Panc1 (cell line): ENCODE measurements around the gene ALDH3A1.

Experiments
- POLR2AphosphoS5 ChIP-seq: IDR thresholded peaks from 2 replicates; pipeline ENCODE4 v1.6.1; 2012; ENCODE audit warnings: mild to moderate bottlenecking, low read depth, low read length, moderate library complexity
- SIN3A ChIP-seq: IDR thresholded peaks from 2 replicates; pipeline ENCODE4 v1.6.1; 2012; ENCODE audit warnings: low read depth, mild to moderate bottlenecking, low read length, moderate library complexity, borderline replicate concordance; ENCODE audit not compliant: insufficient read depth
- TCF7L2 ChIP-seq: IDR thresholded peaks from 2 replicates; pipeline ENCODE4 v1.6.1; 2011; ENCODE audit warnings: mild to moderate bottlenecking, low read depth, low read length, inconsistent platforms
- TF ChIP-seq, protein P1 (sequence below): fragments of 450-650 bp; IDR thresholded peaks from 2 replicates; pipeline ENCODE4 v1.5.1; 2017; ENCODE audit warnings: mild to moderate bottlenecking

DNA sequence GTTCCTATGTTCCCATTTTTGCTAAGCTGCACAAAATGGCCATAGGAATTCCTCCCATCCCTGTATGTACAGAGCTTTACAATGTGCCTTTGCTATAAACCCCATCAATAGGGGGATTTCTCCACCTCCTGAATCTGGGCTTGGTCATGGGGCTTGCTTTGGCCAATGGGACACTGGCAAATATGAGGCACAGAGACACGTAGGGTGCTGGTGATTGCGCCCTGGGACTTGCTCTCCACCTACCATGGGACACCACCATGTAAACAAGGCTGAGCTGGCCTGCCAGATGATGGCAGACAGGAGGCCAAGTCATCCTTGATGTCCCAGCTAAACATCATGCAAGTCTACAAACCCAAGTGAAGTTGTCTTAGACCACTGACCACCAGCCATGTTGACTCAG, 15.3 kb upstream of the ALDH3A1 start:
- TF ChIP-seq, protein P1, sequence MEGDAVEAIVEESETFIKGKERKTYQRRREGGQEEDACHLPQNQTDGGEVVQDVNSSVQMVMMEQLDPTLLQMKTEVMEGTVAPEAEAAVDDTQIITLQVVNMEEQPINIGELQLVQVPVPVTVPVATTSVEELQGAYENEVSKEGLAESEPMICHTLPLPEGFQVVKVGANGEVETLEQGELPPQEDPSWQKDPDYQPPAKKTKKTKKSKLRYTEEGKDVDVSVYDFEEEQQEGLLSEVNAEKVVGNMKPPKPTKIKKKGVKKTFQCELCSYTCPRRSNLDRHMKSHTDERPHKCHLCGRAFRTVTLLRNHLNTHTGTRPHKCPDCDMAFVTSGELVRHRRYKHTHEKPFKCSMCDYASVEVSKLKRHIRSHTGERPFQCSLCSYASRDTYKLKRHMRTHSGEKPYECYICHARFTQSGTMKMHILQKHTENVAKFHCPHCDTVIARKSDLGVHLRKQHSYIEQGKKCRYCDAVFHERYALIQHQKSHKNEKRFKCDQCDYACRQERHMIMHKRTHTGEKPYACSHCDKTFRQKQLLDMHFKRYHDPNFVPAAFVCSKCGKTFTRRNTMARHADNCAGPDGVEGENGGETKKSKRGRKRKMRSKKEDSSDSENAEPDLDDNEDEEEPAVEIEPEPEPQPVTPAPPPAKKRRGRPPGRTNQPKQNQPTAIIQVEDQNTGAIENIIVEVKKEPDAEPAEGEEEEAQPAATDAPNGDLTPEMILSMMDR: no peak
- no peak for TF ChIP-seq POLR2AphosphoS5
- no peak for TF ChIP-seq SIN3A
- TF ChIP-seq TCF7L2: no peak
